ENCODE measurements around the gene RXYLT1.
"Not testable (repeated sequence)": the region's sequence is repeated elsewhere in the genome, so short reads cannot be mapped to it uniquely, and the experiment has no call there.

Gene RXYLT1, protein sequence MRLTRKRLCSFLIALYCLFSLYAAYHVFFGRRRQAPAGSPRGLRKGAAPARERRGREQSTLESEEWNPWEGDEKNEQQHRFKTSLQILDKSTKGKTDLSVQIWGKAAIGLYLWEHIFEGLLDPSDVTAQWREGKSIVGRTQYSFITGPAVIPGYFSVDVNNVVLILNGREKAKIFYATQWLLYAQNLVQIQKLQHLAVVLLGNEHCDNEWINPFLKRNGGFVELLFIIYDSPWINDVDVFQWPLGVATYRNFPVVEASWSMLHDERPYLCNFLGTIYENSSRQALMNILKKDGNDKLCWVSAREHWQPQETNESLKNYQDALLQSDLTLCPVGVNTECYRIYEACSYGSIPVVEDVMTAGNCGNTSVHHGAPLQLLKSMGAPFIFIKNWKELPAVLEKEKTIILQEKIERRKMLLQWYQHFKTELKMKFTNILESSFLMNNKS

DNA sequence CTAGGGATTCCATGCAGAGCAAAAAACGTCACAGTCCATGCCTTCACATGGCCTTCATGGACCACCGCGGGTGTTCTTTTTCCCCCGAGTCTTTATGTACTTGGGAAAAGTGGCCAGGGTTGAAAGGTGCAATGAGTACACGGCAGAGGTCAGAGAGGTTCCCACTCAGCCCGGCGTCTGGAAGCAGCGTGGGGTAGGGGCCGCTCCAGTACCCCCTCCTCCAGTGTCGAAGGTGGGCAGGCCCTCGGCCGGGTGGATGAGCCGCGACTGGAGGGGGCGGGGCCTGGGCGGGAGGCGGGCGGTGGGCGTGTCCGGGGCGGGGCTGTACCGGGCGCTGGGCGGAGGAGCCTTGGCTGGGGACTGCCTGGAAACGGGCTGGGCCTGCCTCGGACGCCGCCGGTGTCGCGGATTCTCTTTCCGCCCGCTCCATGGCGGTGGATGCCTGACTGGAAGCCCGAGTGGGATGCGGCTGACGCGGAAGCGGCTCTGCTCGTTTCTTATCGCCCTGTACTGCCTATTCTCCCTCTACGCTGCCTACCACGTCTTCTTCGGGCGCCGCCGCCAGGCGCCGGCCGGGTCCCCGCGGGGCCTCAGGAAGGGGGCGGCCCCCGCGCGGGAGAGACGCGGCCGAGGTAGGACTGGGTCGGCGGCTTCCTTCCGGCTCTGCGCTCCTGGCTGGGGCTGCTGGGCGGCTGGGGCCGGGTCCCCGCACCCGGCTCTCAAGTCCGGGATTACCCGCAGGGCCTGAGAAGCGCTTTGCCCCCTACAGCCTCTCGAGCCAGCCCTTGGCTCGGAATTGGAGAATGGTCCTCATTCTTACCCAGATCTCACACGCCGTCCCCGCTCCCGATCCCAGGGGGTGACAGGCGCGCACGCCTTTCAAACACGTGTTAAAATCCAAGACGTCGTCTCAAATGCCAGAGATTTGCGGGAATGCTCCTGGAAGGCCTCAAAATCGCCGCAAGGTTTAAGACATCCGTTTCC lies at the start of gene RXYLT1:
Gene RXYLT1, plus strand, starts transcription at position 412 of the 984 bp plus-strand sequence. Its CDS starts 52 bp downstream, at position 464.
- DNase-seq (ENCODE audit: low read depth) = peak; percentile 69

DNA sequence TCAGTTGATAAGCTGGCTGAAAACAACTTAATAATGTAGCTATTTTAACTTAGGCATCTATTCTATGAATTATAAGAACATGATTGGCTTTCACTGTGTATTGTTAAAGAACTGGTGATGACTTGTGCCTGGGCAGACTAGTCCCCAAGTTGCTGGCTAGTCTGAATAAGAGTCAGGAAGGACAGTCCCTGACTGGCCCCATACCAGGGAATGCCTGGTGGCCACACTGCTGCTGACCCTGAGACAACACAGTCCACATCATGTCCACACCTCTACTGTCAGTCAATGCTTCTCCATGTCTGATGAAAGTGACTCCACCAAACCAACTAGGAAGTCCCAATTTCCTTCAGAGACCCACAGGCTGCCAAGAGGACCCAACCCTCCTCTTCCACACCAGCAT lies 46.9 kb upstream of the RXYLT1 start:
- DNase-seq (ENCODE audit: low read depth) = not testable (repeated sequence)

DNA sequence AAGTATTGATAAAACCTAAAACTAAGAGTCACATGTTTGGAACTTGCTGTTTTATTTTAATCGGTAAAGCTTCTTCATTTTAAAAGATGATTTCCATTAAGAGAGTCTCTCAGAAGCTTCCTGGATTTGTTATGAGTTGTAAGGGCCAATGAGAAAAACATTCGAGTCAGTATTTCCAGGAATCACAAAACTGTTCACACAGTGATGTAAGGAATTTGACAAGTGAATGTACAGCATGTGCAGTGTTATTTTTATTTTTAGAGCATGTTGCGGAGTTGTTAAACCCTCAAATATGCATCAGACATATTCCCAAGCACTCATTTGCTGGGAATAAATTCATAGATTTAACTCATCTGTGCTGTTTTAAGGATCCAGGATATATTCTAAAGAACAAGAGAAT lies 46.1 kb upstream of the RXYLT1 start:
- DNase-seq (ENCODE audit: low read depth) = not testable (repeated sequence)

DNA sequence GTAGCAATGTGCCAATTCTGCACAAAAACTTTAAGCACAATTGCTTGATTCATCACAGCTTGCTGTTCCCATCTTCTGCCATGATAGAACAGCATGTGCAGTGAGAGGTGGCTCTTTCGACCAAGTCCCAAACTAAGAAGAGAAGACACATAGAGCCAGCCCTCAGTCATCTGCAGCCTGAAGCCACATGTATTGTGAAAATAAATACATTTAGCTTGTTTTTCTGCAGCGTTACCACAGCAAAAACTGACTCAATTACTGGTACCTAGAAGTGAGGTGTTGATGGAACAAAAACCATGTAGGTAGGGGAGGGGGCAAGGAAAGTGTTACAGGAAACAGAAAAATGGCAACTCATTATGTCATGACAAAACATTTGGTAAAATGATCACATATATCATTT lies 39.2 kb upstream of the RXYLT1 start:
- not testable (repeated sequence) for DNase-seq (ENCODE audit: low read depth)

DNA sequence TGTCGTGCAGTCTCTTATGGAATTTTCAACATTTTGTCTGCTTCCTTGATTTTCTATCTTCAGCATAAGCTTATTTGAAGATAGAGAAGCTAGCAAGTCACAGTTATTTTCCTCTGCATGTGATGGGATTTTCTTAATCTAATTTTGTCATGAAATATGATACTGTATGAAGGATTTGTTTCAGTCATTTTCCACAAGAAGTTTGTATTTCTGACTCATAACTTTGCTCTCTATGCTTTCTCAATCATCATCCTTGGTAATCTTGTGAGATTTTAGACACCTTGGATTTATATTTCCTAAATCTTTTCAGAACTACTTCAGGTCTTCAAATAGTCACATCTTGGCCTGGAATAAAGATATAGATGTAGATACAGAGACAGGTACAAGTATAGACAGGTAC lies 38.3 kb upstream of the RXYLT1 start:
- DNase-seq (ENCODE audit: low read depth) = not testable (repeated sequence)

DNA sequence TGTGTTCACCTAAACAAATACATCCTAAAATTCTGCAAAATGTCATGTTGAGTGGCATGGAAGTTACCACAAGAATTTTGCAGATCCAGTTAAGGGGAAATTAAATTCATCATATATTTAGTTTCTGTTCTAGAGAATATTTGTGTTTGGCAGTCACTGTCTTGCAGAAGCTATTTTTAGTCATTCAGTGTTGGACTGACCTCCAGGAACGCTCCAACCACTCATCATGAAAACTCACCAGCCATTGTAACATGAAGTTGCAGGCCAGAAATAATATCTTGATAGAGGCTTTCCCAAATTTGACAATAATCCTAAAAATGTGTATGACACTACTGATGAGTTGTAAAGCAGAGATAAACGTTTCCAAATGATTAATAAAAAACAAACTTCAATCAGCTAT lies 35.6 kb upstream of the RXYLT1 start:
- not testable (repeated sequence) for DNase-seq (ENCODE audit: low read depth)

DNA sequence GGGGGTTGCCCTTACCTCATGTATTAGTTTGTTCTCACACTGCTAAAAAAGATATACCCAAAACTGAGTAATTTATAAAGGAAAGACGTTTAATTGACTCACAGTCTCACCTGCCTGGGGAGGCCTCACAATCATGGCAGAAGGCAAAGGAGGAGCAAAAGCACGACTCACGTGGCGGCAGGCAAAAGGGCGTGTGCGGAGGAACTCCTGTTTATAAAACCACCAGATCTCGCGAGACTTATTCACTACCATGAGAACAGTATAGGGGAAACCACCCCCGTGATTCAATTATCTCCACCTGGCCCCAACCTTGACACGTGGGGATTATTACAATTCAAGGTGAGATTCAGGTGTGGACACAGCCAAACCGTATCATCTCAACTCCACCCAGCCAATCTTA lies 33.2 kb upstream of the RXYLT1 start:
- not testable (repeated sequence) for DNase-seq (ENCODE audit: low read depth)

DNA sequence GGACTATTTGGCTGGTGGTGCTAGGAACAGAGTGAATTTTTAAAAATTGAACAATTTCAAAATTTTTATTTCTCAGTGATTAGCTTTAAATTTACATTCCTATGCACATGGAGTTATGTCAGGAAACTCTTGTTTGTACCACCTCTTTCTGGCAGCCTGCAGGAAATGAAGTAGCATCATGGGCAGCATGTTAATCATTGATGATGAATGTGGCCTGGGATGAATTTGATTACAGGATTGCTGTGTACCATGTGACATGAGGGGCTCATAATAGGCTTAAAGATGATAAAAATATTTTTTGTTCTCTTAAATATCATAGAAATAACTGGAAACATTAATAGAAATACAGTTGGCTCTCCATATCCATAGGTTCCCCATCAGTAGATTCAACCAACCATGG lies 32.6 kb upstream of the RXYLT1 start:
- not testable (repeated sequence) for DNase-seq (ENCODE audit: low read depth)

DNA sequence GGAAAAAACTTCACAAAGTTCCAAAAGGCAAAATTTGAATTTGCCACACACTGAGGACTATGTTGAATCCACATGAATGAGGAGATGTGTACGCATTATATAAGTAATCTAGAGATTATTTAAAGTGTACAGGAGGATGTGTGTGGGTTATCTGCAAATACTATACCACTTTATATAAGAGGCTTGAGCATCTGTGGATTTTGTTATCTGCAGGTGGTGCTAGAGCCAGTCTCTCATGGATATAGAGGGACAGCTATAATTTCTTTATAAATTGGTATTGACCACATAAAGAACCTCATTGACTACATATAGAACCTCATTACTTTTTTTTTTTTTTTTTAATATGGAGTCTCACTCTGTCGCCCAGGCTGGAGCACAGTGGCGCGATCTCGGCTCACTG lies 32.2 kb upstream of the RXYLT1 start:
- DNase-seq (ENCODE audit: low read depth) = no peak

DNA sequence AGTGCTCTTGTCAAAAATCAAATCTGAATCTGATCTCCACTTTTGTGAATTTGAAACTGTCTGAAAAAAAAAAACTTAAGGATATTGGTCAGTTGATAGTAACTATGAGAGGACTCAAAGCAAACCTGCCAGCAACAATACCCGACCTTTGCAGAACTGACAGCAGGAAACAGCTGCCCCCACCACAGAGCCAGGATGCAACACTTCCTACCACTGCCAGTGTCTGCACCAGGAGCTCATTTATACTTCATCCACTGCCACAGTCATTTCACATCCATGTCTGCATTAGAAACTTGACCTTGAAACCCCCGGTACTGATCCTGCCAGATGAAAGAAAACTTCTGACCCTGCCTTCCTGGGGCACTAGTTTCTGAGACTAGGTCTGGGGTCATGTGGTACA lies 27.4 kb upstream of the RXYLT1 start:
- no peak for DNase-seq (ENCODE audit: low read depth)

DNA sequence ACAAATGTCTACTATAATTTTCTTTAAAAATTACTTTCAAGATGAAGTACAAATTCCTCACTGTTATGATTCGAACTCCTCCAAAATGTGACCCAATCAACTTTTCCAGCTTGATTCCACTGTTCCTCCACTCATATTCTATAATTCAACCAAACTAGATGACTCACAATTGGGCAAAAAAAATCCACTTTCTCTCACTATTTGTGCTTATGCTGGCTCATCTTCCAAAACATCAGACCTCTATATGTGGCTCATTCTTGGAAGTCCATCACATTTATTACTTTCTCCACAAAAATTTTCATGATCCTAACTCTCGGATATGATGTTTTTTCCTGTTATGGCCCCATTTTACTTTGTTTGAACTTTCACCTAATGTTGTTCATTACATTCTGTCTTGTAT lies 26.9 kb upstream of the RXYLT1 start:
- DNase-seq (ENCODE audit: low read depth) = no peak

DNA sequence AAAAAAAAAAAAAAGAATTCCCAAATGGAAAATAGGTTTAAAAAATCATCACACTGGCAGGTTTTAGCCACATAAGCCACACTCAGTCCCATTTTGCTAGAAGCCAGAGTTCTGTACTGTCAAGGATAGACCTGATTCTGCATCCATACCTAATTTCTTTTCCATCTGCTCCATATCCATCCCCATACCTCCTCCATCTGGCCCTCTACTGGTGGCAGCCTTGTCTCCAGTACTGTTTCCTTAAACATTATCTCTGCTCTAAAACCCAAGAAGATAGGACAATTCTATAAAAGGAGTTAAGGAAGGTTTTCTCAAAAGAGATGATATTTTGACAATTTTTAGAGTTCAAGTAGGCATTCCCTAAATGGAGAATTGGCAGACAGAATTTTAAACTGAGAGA lies 26.0 kb upstream of the RXYLT1 start:
- no peak for DNase-seq (ENCODE audit: low read depth)

DNA sequence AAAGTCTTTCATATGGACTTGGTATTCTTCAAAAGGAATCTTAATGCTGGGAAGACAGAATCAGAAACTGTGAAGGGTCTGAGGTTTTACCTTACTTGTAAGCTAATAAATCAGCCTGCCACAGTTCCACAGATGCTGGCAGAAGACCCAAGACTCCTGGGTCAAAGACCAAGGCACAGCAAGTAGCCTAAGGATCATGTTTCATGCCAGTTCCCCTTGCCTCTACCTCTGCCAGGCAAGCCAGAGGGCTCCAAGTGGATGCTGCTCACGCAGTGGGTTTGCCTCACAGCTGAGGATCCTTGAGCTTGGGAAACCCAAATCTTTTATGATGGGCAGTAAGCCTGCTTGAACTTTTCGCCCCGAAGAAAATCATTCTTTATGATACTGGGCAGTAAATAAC lies 15.2 kb upstream of the RXYLT1 start:
- DNase-seq (ENCODE audit: low read depth) = no peak

DNA sequence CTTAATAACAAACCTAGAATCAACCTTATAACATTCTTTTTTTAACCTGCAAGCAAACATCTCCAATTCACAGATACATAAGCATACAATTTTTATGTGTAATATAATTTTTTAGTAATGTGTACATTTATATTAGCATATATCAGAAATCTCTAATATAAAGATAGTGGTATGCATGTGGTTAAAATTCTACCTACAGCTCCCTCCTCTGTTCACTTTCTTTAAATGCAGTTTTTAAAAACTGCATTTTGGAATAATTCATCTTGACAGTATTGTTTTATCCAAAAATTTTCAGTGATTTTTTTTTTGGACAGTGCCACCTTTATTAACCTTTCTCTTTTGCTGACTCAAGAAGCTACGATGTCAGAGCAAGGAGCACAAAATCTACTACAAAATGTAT lies 13.2 kb upstream of the RXYLT1 start:
- DNase-seq (ENCODE audit: low read depth) = no peak

DNA sequence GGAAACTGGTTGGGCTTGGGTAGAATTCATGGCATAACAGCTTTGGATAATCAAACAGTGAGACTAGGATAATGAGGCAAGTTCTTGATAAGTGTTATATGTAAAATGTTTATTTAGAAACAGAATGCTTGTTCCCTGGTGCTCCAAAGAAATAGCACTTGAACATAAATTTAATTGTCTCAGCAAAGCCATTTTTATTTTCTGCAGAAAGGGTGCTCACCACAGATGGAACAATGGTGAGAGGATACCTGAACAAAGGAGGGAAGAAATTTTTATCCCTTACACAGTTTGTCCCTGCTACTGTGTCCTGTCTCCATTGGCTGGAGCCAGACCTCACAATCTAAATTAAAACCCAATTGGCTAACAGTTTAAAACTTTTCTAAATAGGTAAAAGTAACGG lies 9.3 kb upstream of the RXYLT1 start:
- no peak for DNase-seq (ENCODE audit: low read depth)

DNA sequence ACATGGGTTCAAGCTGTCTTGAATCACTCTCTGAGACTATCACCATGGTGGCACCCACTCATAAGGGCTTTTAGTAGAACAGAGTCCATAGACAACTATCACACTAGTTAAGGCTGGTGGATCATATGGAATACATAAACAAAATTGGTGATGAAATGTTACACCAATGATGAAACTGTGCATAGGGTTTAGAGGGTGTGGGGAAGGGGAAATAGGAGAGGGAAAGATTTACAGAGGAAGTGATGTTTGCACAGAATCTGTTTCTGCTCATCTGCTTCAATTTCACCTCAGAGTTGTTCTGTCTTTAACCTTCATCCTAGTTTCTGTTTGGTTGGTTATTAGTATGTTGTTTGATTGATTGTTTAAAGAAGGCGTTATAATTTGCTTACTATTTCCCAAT lies 2.4 kb upstream of the RXYLT1 start:
- no peak for DNase-seq (ENCODE audit: low read depth)

DNA sequence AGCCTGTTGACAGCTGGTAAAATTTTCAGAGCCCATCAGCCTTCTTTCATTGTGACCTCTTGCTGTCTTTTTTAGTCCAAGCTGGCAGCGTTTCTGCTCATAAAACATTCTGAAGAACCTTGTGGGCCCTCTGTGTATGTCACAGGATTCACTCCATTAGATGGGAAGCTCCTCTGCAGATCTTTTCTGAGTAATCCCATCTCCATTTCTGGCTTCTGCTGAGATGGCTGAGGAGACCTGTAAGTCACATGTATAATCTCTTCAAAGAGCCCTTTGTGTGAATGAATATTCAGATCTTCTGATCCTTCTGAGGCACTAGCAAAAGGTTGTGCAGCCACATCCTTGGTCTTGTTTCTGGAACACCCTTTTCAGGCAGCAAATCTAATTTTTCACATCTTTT lies 2.8 kb downstream of the RXYLT1 start:
- no peak for DNase-seq (ENCODE audit: low read depth)

DNA sequence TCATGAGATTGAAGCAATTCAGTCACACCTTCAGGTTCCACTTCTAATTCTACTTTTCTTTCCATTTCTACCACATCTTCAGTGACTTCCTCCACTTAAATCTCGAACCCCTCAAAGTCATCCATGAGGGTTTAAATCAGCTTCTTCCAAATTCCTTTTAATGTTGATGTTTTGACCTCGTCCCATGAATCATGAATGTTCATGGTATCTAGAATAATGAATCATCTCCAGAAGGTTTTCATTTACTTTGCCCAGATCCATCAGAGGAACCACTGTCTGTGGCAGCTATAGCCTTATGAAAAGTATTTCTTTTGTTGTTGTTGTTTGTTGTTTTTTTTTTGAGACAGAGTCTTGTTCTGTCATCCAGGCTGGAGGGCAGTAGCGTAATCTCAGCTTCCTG lies 7.6 kb downstream of the RXYLT1 start:
- no peak for DNase-seq (ENCODE audit: low read depth)

DNA sequence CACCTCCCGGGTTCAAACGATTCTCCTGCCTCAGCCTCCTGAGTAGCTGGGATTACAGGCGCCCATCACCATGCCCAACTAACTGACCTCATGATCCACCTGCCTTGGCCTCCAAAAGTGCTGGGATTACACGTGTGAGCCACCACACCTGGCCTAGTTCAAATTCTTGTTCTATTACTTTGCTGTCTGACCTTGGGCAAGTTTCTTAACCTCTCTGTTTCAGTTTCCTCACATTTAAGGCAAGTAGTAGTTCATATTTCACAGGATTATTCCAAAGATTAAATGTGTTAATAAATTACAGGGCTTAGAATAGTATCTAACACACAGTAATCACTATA lies 10.9 kb downstream of the RXYLT1 start:
- no peak for DNase-seq (ENCODE audit: low read depth)

DNA sequence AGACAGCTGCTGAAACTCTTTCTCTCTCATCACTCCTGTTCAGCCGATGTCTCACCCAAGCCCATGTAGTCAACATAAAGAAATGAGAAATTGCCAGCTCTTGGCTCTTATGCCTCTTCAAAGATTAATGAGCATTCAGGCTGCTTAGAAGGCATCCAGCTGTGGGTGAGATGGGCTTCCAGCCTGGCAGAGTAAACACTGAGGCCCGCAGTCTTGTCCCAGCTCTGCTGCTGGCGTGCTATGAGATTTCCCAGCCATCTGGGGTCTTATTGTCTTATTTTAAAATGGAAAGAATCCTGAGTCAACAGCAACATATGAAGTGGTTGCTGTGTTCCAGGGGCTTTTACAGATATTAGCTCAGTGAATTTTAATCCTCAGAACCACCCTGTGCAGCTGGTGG lies 12.6 kb downstream of the RXYLT1 start:
- no peak for DNase-seq (ENCODE audit: low read depth)

DNA sequence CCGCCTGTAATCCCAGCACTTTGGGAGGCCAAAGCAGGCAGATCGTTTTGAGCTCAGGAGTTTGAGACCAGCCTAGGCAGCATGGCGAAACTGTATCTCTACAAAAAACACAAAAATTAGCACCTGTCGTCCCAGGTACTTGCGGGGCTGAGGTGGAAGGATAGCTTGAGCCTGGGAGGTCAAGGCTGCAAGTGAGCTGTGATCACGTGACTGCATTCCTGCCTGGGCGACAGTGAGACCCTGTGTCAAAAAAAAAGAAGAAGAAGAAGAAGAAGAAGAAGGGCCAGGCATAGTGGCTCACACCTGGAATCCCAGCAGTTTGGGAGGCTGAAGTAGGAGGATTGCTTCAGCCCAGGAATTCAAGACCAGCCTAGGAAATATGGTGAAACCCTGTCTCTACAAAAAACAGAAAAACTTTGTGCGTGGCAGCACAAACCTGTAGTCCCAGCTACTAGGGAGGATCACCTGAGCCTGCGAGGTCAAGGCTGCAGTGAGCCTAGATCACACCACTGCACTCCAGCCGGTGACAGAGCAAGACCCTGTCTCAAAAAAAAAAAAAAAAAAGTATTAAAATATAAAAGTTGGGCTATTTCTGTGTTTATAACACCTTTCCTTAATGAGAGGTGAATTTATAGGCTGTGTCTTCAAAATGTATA lies 15.5 kb downstream of the RXYLT1 start:
- no peak for DNase-seq (ENCODE audit: low read depth)

DNA sequence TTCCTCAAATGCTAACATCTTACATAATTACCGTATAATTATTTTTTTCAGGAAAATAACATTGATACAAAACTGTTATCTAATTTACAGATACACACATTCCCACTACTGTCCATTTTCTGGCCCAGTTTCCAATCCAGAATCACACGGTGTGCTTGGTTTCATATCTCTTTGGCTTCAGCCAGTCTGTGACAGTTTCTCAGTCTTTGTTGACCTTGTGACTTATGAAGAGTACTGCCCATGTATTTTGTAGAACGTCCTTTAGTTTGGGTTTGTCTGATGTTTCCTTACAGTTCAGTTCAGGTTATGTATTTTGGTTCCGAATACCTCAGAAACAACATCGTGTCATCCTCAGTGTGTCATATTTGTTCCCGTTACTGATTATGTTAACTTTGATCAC lies 16.2 kb downstream of the RXYLT1 start:
- DNase-seq (ENCODE audit: low read depth) = no peak

Measured in stimulated activated CD8-positive, alpha-beta memory T cell treated with anti-CD3 and anti-CD28 coated beads, Interleukin-7, amount 100 ng/mL, for 24 hours (primary cell).